H1 (cell line): ENCODE data around the gene PATL2. TPM values are rescaled to one million over a fixed set of nuclear protein-coding genes. Genes with fewer than 3 reads are reported as not detected.

Source experiments
- EGR1 ChIP-seq: IDR thresholded peaks from 2 replicates; pipeline ENCODE4 v1.6.1; 2011; ENCODE audit warnings: low read depth, low read length, borderline replicate concordance
- TAF1 ChIP-seq: IDR thresholded peaks from 2 replicates; pipeline ENCODE4 v1.6.1; 2011; ENCODE audit warnings: mild to moderate bottlenecking, low read depth, low read length
- USF2 ChIP-seq: IDR thresholded peaks from 2 replicates; pipeline ENCODE4 v1.6.1; 2011; ENCODE audit warnings: low read length, improper control_type of control experiment
- polyA plus RNA-seq, 7 experiments: library from polyadenylated mRNA; depleted of rRNA in 3 of 7; stranded (reverse) in 5 of 7; unstranded in 2 of 7; fragments of >200 nt in 5 of 7; fragments of 200-250 nt in 2 of 7; gene quantifications; 1 replicate in 5 of 7; 2 replicates in 1 of 7; 4 replicates in 1 of 7; pipeline versions ENCODE4 v1.2.1 to v1.2.3, GENCODE V29; 2011 to 2013; ENCODE audit warnings: missing spikeins in 2 of 7, mixed read lengths in 2 of 7
- total RNA-seq: library from RNA; stranded (reverse); fragmentation: NEBNext Ultra II Directional; extraction: Animal tissue kit (Norgen Biotek cat#: 25700); gene quantifications from 2 replicates; pipeline ENCODE4 v1.2.1, GENCODE V29; 2021

PATL2 gene
- total and polyA plus RNA-seq, 2 of the 8 experiments (the other 6 are each of a cell fraction or from before 2014, with no cell fraction given), result 0.65 to 1.3 TPM

- TF ChIP-seq TAF1 (no peak), EGR1 (no peak), USF2 (no peak)
Measured at GRCh38 chr15:44726136-44726535, 15.0 kb upstream of the PATL2 start (continued).
